ENCODE data around the gene CNPY1. TPM values are rescaled to one million over a fixed set of nuclear protein-coding genes. Genes with fewer than 3 reads are reported as not detected.
A peak's percentile ranks its signal among the peaks of the same experiment; 100 is the strongest.

Gene CNPY1
- total RNA-seq, 1 donor from 2014 or later, result not detected

- H3K9me3 Mint-ChIP-seq (ENCODE audit: unreplicated experiment), result no peaks in the 10 kb centered on the region
- H3K4me3 Mint-ChIP-seq (ENCODE audit: unreplicated experiment), result no peak overlapping the region
- TF ChIP-seq, protein P1, sequence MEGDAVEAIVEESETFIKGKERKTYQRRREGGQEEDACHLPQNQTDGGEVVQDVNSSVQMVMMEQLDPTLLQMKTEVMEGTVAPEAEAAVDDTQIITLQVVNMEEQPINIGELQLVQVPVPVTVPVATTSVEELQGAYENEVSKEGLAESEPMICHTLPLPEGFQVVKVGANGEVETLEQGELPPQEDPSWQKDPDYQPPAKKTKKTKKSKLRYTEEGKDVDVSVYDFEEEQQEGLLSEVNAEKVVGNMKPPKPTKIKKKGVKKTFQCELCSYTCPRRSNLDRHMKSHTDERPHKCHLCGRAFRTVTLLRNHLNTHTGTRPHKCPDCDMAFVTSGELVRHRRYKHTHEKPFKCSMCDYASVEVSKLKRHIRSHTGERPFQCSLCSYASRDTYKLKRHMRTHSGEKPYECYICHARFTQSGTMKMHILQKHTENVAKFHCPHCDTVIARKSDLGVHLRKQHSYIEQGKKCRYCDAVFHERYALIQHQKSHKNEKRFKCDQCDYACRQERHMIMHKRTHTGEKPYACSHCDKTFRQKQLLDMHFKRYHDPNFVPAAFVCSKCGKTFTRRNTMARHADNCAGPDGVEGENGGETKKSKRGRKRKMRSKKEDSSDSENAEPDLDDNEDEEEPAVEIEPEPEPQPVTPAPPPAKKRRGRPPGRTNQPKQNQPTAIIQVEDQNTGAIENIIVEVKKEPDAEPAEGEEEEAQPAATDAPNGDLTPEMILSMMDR (IDR thresholded peaks at IDR 0.05; ENCODE audit: unreplicated experiment), result no peak
- no peak for DNase-seq (ENCODE audit: low spot score)
- H3K4me1 Mint-ChIP-seq (ENCODE audit: unreplicated experiment), result peaks cover 17% of the 10 kb centered on the region
- no peaks in the 10 kb centered on the region for H3K36me3 Mint-ChIP-seq (ENCODE audit: low read depth, unreplicated experiment)
- H3K27ac Mint-ChIP-seq (ENCODE audit: unreplicated experiment), result no peak overlapping the region
- H3K27me3 Mint-ChIP-seq (ENCODE audit: unreplicated experiment), result peaks cover 37% of the 10 kb centered on the region
Measured at GRCh38 chr7:155463114-155463811, 83.1 kb downstream of the CNPY1 start.

DNA sequence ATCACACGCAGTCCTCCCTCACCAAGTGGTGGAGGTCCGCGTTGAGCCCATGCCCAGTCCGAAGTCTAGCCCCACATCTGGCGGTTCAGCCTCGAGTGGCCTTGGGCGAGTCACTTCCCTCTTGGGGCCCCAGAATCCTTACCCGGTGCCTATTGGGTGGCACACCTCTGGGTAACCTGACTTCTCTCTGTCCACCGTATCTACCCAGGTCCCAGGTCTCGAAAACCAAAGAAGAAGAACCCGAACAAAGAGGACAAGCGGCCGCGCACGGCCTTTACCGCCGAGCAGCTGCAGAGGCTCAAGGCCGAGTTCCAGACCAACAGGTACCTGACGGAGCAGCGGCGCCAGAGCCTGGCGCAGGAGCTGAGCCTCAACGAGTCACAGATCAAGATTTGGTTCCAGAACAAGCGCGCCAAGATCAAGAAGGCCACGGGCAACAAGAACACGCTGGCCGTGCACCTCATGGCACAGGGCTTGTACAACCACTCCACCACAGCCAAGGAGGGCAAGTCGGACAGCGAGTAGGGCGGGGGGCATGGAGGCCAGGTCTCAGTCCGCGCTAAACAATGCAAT is 84.1 kb downstream of the CNPY1 start:
- no peaks in the 10 kb centered on the region for H3K36me3 Mint-ChIP-seq (ENCODE audit: low read depth, unreplicated experiment)
- no peak overlapping the region for H3K27ac Mint-ChIP-seq (ENCODE audit: unreplicated experiment)
- peaks cover 17% of the 10 kb centered on the region for H3K4me1 Mint-ChIP-seq (ENCODE audit: unreplicated experiment)
- H3K4me3 Mint-ChIP-seq (ENCODE audit: unreplicated experiment), result peak overlapping the region; percentile 56
- no peak for DNase-seq (ENCODE audit: low spot score)
- TF ChIP-seq, protein P1 (IDR thresholded peaks at IDR 0.05; ENCODE audit: unreplicated experiment), result no peak
- peaks cover 35% of the 10 kb centered on the region for H3K27me3 Mint-ChIP-seq (ENCODE audit: unreplicated experiment)
- no peaks in the 10 kb centered on the region for H3K9me3 Mint-ChIP-seq (ENCODE audit: unreplicated experiment)

- Mint-ChIP-seq H3K27ac (ENCODE audit: unreplicated experiment) (no peak overlapping the region), H3K4me3 (ENCODE audit: unreplicated experiment) (peak overlapping the region; percentile 56), H3K4me1 (ENCODE audit: unreplicated experiment) (peaks cover 18% of the 10 kb centered on the region), H3K9me3 (ENCODE audit: unreplicated experiment) (no peaks in the 10 kb centered on the region), H3K27me3 (ENCODE audit: unreplicated experiment) (peaks cover 40% of the 10 kb centered on the region), H3K36me3 (ENCODE audit: low read depth, unreplicated experiment) (no peaks in the 10 kb centered on the region)
- no peak for DNase-seq (ENCODE audit: low spot score)
- TF ChIP-seq, protein P1 (IDR thresholded peaks at IDR 0.05; ENCODE audit: unreplicated experiment), result no peak
Measured at GRCh38 chr7:155461631-155462030, 84.7 kb downstream of the CNPY1 start.

DNA sequence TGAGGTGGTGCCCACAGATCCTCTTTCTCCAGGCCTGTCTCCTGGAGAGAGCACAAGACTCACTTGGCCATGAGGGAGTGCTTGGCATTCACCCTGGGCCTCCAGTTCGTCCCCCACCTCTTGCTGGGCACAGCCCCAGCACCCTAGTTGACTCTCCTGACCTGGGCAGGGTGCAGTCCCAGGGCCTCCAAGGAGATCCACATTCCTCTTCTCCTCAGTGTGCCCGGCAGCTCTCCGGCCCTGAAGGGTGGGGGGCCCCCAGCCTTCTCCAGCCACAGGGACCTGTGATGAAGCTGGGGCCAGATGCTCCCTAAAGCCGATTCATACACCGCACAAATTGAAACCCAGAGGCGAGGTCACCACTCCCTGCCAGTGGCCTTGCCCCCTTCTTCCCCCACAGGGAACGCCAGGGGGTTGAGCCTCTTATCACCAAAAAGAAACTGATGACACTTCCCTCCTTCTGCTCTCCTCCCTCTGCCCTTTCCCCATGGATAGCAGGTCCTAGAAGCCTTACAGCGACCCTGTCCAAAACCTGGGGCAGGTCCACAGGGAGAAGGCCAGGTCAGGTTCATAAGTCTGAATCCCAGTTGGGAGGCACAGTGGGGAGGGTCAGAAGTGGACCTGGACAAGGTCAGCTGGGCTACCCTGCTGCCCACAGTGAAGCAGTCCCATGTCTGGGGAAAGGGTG is 85.3 kb downstream of the CNPY1 start:
- Mint-ChIP-seq H3K9me3 (ENCODE audit: unreplicated experiment) (no peaks in the 10 kb centered on the region), H3K27me3 (ENCODE audit: unreplicated experiment) (peaks cover 38% of the 10 kb centered on the region), H3K4me3 (ENCODE audit: unreplicated experiment) (no peak overlapping the region), H3K36me3 (ENCODE audit: low read depth, unreplicated experiment) (no peaks in the 10 kb centered on the region), H3K27ac (ENCODE audit: unreplicated experiment) (no peak overlapping the region), H3K4me1 (ENCODE audit: unreplicated experiment) (peaks cover 24% of the 10 kb centered on the region)
- DNase-seq (ENCODE audit: low spot score), result no peak
- TF ChIP-seq, protein P1 (IDR thresholded peaks at IDR 0.05; ENCODE audit: unreplicated experiment), result no peak
